PC-9 (cell line): ENCODE data around the gene PPHLN1.

Experiments used
- EZH2 ChIP-seq: fragments of 200-600 bp; sonication (generic); IDR thresholded peaks from 2 replicates; pipeline ENCODE4 v1.8.0; 2017; ENCODE audit warnings: antibody characterized with exemption, low read depth
- TF ChIP-seq, protein P1 (sequence below): fragments of 200-600 bp; sonication (generic); conservative IDR thresholded peaks from 2 replicates; pipeline ENCODE4 v1.6.1; 2017; ENCODE audit warnings: mixed run types, antibody characterized with exemption, mild to moderate bottlenecking, moderate library complexity

DNA sequence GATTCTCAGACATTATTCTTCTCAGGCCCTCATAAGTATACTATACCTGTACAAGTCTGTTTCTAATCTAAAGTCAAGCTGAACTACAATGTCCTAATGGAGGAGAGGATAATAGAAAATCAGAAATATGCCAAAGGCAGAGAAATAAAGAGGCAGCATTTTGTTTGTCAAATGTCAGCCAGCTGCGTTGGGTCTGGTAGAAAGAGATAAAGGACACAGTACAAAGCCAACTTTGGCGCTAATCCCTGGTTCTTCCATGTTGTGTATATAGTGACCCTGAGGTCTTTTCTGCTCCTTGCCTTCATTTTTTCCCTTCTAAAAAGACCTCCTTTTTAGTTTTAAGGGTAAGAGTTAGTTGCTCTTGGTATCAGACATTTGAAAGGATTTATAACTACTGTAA, 160.4 kb downstream of the PPHLN1 start:
- TF ChIP-seq, protein P1, sequence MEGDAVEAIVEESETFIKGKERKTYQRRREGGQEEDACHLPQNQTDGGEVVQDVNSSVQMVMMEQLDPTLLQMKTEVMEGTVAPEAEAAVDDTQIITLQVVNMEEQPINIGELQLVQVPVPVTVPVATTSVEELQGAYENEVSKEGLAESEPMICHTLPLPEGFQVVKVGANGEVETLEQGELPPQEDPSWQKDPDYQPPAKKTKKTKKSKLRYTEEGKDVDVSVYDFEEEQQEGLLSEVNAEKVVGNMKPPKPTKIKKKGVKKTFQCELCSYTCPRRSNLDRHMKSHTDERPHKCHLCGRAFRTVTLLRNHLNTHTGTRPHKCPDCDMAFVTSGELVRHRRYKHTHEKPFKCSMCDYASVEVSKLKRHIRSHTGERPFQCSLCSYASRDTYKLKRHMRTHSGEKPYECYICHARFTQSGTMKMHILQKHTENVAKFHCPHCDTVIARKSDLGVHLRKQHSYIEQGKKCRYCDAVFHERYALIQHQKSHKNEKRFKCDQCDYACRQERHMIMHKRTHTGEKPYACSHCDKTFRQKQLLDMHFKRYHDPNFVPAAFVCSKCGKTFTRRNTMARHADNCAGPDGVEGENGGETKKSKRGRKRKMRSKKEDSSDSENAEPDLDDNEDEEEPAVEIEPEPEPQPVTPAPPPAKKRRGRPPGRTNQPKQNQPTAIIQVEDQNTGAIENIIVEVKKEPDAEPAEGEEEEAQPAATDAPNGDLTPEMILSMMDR: no peak
- TF ChIP-seq EZH2: no peak
